HG03060 (cell line): ENCODE data around the gene NINL.

Source experiments
- ATAC-seq: cut with Tn5 transposase; IDR thresholded peaks from one replicate; pipeline ENCODE4 v1.9.1; 2021; ENCODE audit warnings: low read depth, moderate number of reproducible peaks; ENCODE audit not compliant: unreplicated experiment

NINL gene

DNA sequence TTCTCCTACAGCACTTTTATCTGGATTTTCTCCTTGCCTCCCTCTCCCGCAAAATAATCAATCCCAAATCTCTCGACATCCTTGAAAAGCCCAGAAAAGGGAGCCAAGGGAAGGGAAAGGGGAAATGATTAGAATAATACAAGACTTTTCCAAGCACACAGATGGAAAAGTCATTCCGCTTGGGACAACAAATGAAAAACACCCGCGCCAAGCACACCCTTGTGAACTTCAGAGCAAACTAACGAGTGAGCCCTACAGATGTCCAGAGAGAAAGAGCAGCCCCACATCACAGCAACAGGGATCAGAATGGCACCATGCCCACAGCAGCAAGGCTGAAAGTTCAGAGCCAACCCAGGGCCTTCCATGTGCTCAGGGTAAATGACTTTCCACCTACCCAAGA is 49.6 kb downstream of the NINL start:
- no peak for ATAC-seq

DNA sequence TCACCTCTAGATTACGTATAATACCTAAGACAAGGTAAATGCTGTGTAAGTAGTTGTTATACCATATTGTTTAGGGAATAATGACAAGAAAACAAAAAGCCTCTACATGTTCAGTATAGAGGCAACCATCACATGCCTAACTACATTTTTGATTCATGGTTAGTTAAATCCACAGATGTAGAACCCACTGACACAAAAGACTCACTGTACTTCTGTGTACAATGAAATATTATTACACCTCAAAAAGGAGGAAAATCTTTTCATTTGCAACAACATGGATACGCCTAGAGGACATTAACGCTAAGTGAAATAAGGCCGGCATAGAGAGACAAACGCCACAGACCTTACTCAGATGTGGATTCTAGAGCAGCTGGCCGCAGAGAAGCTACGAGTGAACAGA is 50.5 kb downstream of the NINL start:
- ATAC-seq, result no peak

DNA sequence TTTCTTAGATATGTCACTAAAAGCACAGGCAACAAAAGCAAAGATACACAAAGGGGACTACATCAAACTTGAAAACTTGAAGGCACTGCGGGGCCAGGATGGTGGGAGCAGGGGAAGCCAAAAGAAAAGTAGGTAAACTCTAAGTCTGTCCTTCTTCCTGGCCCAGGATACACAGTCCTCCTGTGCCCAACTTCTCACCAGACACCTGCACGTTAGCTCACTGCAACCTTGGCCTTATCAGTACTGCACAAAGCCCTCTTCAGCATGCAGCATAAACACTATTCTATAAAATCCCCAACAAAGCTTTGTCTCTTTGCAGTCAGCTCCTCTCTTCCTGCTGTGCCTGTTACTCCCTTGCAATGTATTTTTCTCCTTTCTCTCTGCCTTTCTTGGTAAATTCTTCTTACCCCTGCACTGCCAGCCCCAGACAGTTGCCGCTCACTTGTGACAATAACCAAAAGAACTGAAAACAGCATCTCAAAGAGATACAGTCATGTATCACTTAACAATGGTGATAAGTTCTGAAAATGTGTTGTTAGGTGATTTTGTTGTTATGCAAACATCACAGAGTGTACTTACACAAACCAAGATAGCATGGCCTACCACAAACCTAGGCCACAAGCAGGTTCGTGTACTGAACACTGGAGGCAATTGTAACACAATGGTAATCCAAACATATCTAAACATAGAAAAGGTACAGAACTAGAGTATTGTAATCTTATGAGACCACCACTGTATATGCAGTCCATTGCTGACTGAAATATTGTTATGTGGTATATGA is 51.2 kb downstream of the NINL start:
- no peak for ATAC-seq

DNA sequence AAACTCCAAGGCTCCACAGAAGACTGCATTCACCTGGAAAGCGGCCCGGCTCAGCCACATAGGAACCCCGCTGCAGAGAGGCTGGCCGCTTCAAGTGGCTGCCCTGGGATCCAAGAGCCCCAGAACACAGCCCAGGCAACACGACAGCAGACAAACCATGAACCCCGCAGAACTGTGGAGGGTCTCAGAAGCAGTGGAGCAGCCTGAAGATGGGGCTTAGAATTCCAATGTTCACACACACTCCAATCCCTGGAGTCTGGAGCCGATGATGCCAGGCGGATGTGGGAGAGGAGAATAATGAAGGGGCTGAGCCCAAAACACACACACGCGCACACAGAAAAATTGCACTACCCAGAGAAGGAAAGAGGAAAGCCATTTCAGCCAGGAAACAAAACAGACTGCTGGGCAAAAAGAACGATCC is 52.4 kb downstream of the NINL start:
- ATAC-seq, result no peak

DNA sequence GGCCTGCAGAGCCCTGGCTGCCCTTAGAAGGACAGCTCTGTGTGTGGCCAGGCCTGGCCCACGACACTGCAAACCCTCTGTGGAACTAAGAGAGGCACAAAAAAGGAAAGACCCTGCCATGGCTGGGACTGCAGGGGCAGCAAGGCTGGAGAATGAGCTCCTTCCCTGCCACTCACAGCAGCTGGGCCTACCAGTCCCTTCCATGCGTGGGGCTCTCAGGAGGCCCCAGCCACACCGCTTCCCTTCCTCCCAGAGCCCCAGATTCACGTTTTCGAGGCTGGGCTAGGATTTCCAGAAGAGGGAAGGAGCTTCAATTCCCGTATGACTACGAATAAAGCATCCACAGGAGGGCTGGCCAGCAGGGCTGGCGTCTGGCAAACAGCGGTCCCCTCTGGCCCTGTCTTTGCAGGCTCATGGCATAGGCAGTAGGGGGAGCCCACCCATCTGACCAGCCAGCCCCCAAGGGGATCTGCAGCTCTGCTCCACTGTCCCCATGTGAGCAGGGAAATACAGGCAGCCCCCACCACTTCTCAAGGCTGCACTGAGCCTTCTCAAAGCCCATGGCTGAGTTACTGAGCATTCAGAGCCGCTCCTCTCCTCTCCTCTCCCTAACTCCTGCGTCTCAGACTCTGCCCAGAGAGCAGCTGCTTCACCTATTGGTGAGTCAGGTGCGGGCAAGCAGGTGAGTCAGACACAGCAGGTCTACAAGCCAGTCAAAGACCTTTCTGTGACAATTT is 53.1 kb downstream of the NINL start:
- no peak for ATAC-seq

DNA sequence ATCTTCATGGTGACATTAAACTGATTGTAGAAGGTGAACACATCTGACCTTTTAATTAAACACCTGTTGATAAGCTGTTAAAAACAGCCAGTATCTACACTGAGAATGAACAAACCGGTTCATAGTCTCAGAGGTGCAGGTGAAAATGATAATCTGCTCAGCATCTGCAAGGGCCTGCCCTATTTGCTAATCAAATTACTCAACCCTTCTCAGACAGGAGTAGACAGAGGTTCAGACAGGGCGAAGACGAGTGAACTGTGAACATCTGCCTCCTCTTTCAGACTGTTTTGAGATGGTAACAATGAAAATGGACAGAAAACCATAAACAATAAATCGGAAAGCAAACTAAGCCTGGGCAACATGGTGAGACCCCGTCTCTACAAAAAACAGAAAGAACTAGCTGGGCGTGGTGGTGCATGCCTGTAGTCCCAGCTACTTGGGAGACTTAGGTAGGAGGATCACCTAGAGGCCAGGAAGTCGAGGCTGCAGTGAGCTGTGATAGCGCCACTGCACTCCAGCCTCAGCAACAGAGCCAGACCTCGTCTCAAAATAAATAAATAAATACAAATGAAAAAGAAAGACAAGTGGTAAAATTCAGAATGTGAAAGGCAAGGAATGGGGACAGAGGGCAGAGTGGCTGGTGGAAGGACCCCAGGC is 55.9 kb downstream of the NINL start:
- ATAC-seq, result no peak

DNA sequence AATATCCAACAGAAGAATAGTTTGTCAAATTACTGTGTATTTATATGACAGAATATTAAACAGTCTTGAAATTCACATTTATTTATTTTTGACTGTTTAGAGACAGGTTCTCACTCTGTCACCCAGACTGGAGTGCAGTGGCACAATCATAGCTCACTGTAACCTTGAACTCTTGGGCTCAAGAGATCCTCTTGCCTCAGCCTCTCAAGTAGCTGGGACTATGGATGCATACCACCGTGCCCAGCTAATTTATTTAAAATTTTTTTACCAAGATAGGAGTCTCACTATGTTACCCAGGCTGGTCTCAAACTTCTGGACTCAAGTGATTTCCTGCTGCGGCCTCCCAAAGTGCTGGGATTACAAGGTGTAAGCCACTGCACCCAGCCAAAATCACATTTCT is 57.4 kb downstream of the NINL start:
- no peak for ATAC-seq

DNA sequence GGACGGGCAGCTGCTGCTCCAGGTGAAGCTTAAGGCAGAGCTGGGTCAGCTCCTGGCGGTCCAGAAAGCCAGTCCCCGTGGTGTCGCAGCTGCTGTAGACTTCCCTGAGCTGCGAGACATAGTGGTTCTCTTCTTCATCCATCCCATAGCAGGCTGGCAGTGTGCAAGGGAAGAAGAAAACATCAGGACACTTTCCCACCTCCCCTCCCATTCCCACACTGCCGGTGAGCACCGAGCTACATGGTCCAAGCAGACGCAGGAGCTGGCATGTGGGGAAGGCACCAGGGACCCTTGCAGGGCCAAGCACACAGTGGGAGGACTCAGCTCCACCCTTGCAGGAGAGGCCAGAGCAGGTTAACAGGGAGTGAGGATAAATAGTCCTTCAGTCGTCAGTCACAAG is 58.9 kb downstream of the NINL start:
- ATAC-seq, result no peak

DNA sequence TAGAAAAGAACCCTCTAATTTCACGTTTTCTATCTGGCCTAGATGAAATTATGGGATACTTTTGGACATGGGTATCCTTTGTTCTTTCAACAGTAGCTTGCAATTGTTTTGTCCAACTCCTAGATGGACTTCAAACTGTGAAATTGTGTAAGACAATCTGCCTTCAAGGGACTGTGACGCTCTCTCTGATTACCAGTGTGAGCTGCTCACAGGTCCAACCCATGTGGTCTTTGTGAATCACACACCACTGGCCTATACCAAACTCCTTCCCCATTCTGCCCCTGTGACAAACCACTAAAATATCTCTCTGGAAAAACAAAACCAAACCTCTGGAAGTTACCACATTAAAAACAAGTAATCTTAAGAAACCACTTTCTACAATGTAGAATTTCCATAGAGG is 59.5 kb downstream of the NINL start:
- no peak for ATAC-seq

DNA sequence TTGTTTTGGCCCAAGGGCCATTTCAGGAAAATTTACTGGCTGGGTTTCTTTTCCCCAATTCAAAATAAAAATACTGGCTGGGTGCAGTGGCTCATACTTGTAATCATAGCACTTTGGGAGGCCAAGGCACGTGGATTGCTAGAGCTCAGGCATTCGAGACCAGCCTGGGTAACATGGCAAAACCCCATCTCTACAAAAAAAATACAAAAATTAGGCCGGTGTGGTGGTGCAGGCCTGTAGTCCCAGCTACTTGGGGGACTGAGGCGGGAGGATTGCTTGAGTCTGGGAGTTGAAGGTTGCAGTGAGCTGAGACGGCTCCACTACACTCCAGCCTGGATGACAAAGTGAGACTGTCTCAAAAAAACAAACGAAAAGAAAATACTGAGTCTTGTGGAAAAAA is 60.0 kb downstream of the NINL start:
- ATAC-seq, result no peak

DNA sequence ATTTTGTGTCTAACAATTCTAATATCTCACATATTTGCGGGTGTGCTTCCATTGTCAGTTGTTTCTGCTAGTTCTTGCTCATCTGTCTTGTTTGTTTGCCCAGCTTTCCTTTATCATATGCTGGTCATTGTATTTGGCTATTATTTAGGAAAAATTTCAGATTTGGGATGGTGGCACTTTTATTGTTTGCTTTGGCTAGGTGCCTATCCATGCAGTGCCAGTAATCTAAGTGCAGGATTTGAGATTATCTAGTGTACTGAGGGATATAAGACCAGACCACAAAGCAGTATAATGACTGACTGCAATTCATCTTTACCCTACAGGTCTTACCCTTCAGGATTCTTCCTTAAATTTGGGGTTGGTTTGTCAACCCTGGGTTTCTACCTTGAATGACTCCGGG is 63.9 kb downstream of the NINL start:
- no peak for ATAC-seq

DNA sequence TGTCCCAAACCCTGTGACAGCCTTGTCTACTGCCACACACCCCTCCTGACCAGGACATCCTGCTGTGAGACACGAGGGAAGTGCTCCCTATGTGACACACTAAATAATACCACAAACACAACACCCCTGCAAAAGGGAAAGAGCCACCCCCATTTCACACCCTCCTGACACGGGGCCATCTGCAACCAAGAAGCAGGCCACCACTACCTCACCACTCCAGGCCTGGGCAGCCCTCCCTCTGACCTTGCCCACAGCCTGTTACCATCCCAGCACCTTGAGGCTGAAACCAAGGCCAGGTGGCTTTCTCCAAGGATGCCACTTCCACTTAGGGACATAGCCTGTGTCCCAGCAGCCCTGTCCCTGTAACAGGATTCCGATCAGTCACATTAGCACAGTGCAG is 68.2 kb downstream of the NINL start:
- no peak for ATAC-seq

DNA sequence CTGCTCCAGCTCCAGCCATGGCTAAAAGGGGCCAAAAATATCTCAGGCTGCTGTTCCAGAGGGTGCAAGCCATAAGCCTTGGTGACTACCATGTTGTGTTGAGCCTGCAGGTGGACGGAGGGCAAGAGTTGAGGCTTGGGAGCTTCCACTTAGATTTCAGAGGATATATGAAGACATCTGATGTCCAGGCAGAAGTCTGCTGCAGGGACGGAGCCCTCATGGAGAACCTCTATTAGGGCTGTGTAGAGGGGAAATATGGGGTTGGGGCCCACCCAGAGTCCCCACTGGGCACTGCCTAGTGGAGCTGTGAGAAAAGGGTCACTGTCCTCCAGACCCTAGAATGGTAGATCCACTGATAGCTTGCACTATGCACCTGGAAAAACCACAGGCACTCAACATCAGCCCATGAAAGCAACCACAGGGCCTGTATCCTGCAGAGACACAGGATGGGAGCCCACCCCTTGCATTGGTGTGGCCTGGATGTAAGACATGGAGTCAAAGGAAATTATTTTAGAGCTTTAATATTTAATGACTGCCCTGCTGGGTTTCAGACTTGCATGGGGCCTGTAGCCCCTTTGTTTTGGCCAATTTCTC is 70.5 kb downstream of the NINL start:
- ATAC-seq, result no peak

DNA sequence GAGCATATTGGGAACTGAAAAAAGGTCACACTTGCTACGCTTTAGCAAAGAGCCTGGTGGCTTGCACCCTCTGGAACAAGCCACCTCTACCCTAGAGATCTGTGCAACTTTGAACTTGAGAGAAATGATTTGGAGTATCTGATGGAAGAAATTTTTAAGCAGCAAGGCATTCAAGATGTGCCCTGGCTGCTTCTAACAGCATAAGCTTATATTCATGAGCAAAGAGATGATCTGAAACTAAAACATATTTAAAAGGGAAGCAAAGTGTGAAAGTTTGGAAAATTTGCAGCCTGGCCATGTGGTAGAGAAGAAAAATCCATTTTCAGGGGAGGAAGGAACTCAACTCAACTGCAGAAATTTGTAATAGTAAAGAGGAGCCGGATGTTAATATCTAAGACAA is 71.1 kb downstream of the NINL start:
- ATAC-seq, result no peak

DNA sequence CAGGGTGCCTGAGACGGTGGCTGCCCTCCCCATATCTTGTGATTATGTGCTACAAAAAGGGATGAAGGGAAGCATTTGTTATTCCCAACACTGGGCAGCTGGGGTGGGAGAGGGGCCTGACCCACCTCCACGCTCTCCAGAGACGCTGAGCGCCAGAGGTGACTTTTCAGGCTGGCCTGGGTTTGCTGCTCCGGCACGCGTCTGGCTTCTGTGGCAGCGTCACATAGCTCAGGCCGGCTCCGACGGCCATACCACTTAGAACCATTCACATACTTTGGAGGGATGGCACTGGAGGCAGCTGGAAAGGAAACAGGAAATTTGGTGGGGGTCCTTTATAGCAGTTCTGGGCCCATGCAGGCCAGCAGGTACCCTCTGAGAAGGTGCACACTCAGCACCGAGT is 72.6 kb downstream of the NINL start:
- ATAC-seq, result no peak

DNA sequence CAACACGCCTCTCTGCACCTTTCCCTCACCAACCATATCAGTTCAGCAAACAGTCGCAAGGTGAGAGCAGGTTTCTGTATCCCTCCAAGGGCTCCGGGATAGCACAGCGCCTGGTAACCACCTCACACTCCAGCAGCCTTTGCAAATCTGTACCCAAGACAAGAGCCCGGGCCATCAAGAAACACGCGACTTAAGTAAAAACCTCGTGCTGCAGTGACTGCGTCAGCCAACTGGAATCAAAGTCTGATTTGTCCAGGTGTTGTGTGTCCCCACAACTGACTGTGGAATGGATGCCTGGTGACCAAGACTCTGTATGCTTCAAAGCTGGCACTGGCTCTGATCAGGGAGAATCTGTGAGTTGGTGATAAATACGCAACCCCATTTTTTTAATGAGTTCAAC is 74.1 kb downstream of the NINL start:
- ATAC-seq, result no peak

DNA sequence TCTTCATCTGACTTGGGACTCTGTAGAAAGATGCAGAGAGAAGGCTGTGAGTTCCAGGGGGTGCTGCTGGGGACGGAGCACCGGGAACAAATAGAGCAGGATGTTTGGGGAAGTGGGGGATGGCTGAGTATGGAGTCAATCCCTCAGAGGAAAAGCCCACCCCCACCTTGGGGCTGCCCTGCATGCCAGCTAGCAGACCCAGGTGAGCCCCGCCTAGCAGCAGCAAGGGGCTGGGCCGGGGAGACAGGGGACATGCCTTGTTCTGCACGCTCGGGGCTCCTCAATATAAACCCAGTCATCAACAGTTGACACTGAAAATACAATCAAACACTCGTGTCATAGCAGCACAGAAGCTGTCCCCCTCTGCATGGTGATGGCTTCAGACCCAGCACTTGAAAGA is 74.6 kb downstream of the NINL start:
- no peak for ATAC-seq

DNA sequence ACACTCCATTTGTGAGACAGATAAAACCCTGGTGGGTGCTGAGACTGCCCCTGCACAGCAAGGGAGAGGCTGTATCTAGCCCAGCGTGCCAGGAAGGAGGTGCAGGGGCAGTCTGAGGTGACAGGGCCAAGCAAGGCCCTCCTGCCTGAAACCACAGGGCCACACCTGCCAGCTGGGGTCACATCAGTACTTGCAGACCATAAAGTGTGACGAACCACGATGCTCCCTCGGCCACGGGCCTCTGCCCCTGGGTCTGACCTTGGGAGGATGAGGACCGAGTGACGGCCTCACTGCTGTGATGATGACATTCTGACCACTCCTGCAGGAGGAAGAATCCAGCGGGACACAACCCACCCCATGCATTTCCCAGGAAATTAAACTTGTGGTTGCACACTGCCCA is 75.1 kb downstream of the NINL start:
- ATAC-seq, result no peak

DNA sequence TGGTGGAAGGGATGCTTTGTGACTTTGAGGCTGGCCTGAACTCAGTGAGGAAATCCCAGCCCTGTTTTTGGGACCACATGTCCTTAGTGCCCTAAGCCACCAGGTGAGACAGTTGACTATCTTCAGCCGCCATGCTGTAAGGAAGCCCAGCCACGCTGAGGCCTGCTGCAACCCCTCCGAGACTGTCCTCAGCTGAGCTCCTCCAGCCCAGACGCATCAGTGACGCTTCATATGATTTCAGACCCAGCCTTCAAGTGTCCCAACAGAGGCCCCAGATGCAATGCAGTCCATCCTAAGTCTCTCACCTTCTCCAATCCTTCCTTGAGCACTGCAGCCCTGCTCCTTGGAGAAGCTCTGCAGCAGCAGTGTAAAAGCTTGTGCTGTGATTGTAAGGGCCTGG is 76.2 kb downstream of the NINL start:
- ATAC-seq, result no peak

DNA sequence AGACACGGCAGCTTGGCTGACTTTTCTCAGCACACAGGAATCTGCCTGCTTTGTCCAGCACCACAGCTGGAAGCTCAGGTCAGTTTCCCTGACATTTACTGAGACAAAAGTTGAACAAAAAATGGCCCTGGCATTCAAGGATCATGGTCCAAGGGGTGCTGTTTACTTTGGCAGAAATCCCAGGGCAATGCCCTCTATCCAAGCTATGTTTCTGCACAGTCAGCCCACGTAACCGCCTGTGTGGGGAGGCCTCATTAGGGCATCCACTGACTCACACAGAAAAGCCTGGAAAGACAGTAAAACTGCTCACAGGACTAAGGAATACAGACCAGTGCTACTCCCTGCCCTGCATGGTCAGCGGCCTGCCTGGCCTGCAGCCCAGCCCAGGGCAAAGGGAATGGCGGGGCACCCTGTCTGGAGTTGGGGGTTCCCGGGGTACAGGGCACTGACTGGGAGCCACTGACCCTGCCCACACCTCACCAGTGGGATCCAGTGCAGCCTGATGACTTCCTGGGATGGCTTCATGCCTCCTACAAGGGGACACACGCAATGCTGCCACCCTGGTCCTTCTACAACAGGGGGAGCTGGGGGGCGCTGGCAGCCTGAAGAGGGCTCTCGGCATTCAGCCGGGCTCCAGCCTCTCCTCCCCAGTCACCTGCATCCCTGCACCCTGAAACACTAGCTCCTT is 77.1 kb downstream of the NINL start:
- no peak for ATAC-seq
